Neural cell (in vitro differentiated cells): ENCODE data around the gene FURIN. TPM values are rescaled to one million over a fixed set of nuclear protein-coding genes. Genes with fewer than 3 reads are reported as not detected.

Source experiments
- H2AFZ ChIP-seq: fragments of 200-600, 300-800 bp; sonication (generic), shearing (Covaris generic); 2 replicates; pipeline ENCODE4 v1.6.0; 2014; ENCODE audit warnings: low read depth, mild to moderate bottlenecking, antibody characterized with exemption, low read length, moderate library complexity
- H3F3A ChIP-seq: fragments of 200-600 bp; shearing (Covaris generic); 2 replicates; pipeline ENCODE4 v1.6.1; 2016; ENCODE audit warnings: mild to moderate bottlenecking, moderate library complexity, mixed read lengths, antibody characterized with exemption, low read length; ENCODE audit not compliant: insufficient read depth, poor library complexity, severe bottlenecking
- H3K27ac ChIP-seq: fragments of 200-600, 300-800 bp; sonication (generic), shearing (Covaris generic); 2 replicates; pipeline ENCODE4 v1.5.1; 2014; ENCODE audit warnings: mild to moderate bottlenecking, low read length, moderate library complexity
- H3K27me3 ChIP-seq: fragments of 300-800, 200-600 bp; sonication (generic), shearing (Covaris generic); 2 replicates; pipeline ENCODE4 v1.6.0; 2014; ENCODE audit warnings: mild to moderate bottlenecking, low read depth, low read length, moderate library complexity; ENCODE audit not compliant: insufficient read depth
- H3K36me3 ChIP-seq: fragments of 300-800, 200-600 bp; sonication (generic), shearing (Covaris generic); 2 replicates; pipeline ENCODE4 v1.5.1; 2014; ENCODE audit warnings: mild to moderate bottlenecking, antibody characterized with exemption, low read length, moderate library complexity; ENCODE audit not compliant: insufficient read depth
- H3K4me2 ChIP-seq: fragments of 300-800, 200-600 bp; sonication (generic), shearing (Covaris generic); 2 replicates; pipeline ENCODE4 v1.6.0; 2014; ENCODE audit warnings: mild to moderate bottlenecking, low read length
- H3K4me3 ChIP-seq: fragments of 300-800, 200-600 bp; sonication (generic), shearing (Covaris generic); 2 replicates; pipeline ENCODE4 v1.5.1; 2014; ENCODE audit warnings: mild to moderate bottlenecking, low read length, moderate library complexity
- H3K79me2 ChIP-seq: fragments of 200-600 bp; shearing (Covaris generic); replicated peaks from 2 replicates; pipeline ENCODE4 v1.6.0; 2014; ENCODE audit warnings: mild to moderate bottlenecking, low read length, moderate library complexity; ENCODE audit not compliant: insufficient read depth
- H3K9ac ChIP-seq: fragments of 300-800, 200-600 bp; sonication (generic), shearing (Covaris generic); 2 replicates; pipeline ENCODE4 v1.6.1; 2016; ENCODE audit warnings: mild to moderate bottlenecking, low read length, mixed read lengths
- H3K9me2 ChIP-seq: fragments of 200-600 bp; shearing (Covaris generic); 2 replicates; pipeline ENCODE4 v1.6.1; 2016; ENCODE audit warnings: mild to moderate bottlenecking, low read length, mixed read lengths; ENCODE audit not compliant: insufficient read depth
- H3K9me3 ChIP-seq: fragments of 200-600, 300-800 bp; sonication (generic), shearing (Covaris generic); 2 replicates; pipeline ENCODE4 v1.6.1; 2016; ENCODE audit warnings: mild to moderate bottlenecking, mixed run types, low read length, moderate library complexity, mixed read lengths
- H4K20me1 ChIP-seq: fragments of 200-600 bp; shearing (Covaris generic); 2 replicates; pipeline ENCODE4 v1.6.1; 2016; ENCODE audit warnings: mild to moderate bottlenecking, mixed run types; ENCODE audit not compliant: insufficient read depth
- EP300 ChIP-seq: fragments of 450-650 bp; conservative IDR thresholded peaks from 2 replicates; pipeline ENCODE4 v1.6.1; 2014; ENCODE audit warnings: antibody characterized with exemption, mild to moderate bottlenecking, moderate library complexity; ENCODE audit not compliant: poor library complexity, severe bottlenecking
- EZH2 ChIP-seq: fragments of 200-600, 300-800 bp; shearing (Covaris generic), sonication (generic); IDR thresholded peaks from 2 replicates; pipeline ENCODE4 v1.6.1; 2014; ENCODE audit warnings: antibody characterized with exemption, low read length, borderline replicate concordance, mild to moderate bottlenecking; ENCODE audit not compliant: insufficient read depth, poor library complexity, severe bottlenecking
- MXI1 ChIP-seq: fragments of 450-650 bp; conservative IDR thresholded peaks from 2 replicates; pipeline ENCODE4 v1.6.1; 2014; ENCODE audit warnings: antibody characterized with exemption, mild to moderate bottlenecking; ENCODE audit not compliant: poor library complexity, severe bottlenecking
- POLR2AphosphoS5 ChIP-seq: IDR thresholded peaks from 2 replicates; pipeline ENCODE4 v1.6.1; 2012
- RAD21 ChIP-seq: fragments of 450-650 bp; conservative IDR thresholded peaks from 2 replicates; pipeline ENCODE4 v1.6.1; 2014; ENCODE audit warnings: antibody characterized with exemption, mild to moderate bottlenecking, moderate library complexity
- SMC3 ChIP-seq: fragments of 450-650 bp; conservative IDR thresholded peaks from 2 replicates; pipeline ENCODE4 v1.6.1; 2014; ENCODE audit warnings: antibody characterized with exemption, mild to moderate bottlenecking, moderate library complexity; ENCODE audit not compliant: poor library complexity
- TAF1 ChIP-seq: IDR thresholded peaks from 2 replicates; pipeline ENCODE4 v1.6.1; 2012; ENCODE audit warnings: low read depth
- polyA plus RNA-seq: library from polyadenylated mRNA; depleted of rRNA; stranded (reverse); fragments of >200 nt; gene quantifications from 2 replicates; pipeline ENCODE4 v1.2.3, GENCODE V29; 2014
- TF ChIP-seq, protein P1 (sequence below): IDR thresholded peaks from 2 replicates; pipeline ENCODE4 v1.6.1; 2012; ENCODE audit warnings: borderline replicate concordance
- TF ChIP-seq, protein P2 (sequence below): fragments of 450-650 bp; IDR thresholded peaks from 2 replicates; pipeline ENCODE4 v1.5.1; 2014; ENCODE audit warnings: antibody characterized with exemption, mild to moderate bottlenecking, moderate library complexity; ENCODE audit not compliant: poor library complexity, severe bottlenecking

The FURIN gene
- polyA plus RNA-seq, 1 donor from 2014 or later: 4.3 TPM

DNA sequence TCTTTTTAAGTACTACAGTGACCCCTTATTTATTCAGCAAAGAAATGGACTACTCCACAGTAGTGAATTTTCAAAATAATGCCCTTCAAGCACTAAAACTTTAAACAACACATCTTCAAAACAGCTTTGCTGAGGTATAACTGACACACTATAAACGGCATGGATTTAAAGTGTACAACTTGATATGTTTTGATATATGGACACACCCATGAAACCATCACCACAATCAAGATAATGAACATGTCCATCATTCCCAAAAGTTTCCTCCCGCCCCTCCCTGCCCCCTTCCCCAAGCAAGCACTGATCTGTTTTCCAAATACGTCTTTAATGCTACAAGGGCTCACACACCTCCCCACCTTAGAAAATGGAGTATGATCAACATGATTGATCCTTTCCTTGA lies 1.6 kb upstream of the FURIN start:
- TF ChIP-seq, protein P1, sequence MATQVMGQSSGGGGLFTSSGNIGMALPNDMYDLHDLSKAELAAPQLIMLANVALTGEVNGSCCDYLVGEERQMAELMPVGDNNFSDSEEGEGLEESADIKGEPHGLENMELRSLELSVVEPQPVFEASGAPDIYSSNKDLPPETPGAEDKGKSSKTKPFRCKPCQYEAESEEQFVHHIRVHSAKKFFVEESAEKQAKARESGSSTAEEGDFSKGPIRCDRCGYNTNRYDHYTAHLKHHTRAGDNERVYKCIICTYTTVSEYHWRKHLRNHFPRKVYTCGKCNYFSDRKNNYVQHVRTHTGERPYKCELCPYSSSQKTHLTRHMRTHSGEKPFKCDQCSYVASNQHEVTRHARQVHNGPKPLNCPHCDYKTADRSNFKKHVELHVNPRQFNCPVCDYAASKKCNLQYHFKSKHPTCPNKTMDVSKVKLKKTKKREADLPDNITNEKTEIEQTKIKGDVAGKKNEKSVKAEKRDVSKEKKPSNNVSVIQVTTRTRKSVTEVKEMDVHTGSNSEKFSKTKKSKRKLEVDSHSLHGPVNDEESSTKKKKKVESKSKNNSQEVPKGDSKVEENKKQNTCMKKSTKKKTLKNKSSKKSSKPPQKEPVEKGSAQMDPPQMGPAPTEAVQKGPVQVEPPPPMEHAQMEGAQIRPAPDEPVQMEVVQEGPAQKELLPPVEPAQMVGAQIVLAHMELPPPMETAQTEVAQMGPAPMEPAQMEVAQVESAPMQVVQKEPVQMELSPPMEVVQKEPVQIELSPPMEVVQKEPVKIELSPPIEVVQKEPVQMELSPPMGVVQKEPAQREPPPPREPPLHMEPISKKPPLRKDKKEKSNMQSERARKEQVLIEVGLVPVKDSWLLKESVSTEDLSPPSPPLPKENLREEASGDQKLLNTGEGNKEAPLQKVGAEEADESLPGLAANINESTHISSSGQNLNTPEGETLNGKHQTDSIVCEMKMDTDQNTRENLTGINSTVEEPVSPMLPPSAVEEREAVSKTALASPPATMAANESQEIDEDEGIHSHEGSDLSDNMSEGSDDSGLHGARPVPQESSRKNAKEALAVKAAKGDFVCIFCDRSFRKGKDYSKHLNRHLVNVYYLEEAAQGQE: no peak
- TF ChIP-seq TAF1 (no peak), EZH2 (no peak)
- no peak overlapping the region for H3K9ac ChIP-seq
- H3K27ac ChIP-seq: no peak overlapping the region
- H4K20me1 ChIP-seq: no peaks in the 10 kb centered on the region
- no peak overlapping the region for H3K4me3 ChIP-seq
- H3K9me3 ChIP-seq: no peaks in the 10 kb centered on the region
- no peaks in the 10 kb centered on the region for H3K9me2 ChIP-seq
- no peaks in the 10 kb centered on the region for H3K36me3 ChIP-seq
- no peaks in the 10 kb centered on the region for H3F3A ChIP-seq
- no peaks in the 10 kb centered on the region for H3K27me3 ChIP-seq
- H2AFZ ChIP-seq: no peak overlapping the region
- H3K4me2 ChIP-seq: no peak overlapping the region
- no peaks in the 10 kb centered on the region for H3K79me2 ChIP-seq

DNA sequence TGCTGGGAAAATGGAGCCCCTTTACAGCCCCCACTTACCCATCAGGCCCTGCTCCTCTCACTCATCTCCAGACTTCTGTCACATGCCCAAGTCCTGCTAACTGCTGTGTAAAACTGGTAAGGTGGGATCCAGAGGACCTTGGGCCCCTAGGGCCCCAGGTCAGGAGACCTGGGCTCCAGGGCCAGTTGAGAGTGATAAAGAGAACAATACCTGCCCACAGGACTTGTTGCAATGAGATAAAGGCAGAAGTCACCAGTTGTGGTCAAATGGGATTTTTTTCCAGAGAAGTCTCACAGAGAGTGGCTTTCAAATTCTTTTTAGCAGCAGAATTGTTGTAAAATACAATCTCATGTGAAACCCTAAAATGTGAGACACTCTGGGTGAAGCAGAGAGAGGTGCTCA lies 753 bp downstream of the FURIN start:
- no peak overlapping the region for H3K27ac ChIP-seq
- H3K9ac ChIP-seq: no peak overlapping the region
- no peak overlapping the region for H3K4me2 ChIP-seq

DNA sequence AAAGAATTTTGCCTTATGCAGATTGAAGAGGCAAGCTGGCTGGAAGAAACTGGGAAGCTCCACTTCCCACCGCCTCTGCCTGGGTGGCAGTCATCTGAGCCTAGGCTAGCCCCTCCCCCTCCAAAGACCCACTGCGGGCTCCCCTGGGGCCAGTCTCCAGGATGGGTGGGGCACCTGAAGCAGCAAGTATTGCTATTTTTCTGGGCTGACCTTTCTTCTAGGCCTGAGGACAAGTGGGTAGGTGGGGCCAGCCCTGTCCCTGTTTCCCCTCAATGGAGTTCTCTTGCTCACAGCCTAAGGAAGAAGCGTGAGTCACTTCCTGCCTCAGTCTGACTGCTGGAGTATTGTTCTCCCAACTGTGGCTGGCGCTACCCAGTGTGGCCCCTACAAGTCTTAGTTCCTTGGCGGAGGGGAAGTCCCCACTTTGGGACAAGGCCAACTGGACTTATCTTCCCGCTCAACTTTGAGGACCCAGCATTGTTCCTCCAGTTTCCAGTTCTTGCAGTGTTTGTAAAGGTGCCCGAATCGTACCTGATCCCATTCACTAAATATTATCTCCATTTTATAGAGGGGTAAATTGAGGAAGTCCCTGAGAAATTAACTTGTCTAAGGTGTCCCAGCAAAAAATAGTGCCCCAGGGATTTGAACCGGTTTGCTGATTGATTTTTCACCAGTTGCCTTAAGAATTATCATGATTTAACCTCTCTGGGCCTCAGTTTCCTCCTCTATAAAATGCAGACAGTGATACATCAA lies 1.4 kb downstream of the FURIN start:
- H3K9me2 ChIP-seq: no peaks in the 10 kb centered on the region
- no peaks in the 10 kb centered on the region for H3K36me3 ChIP-seq
- no peak overlapping the region for H3K4me3 ChIP-seq
- H2AFZ ChIP-seq: no peak overlapping the region
- H3K79me2 ChIP-seq: peaks cover 9% of the 10 kb centered on the region
- H3K9ac ChIP-seq: no peak overlapping the region
- no peaks in the 10 kb centered on the region for H4K20me1 ChIP-seq
- H3K9me3 ChIP-seq: no peaks in the 10 kb centered on the region
- TF ChIP-seq, protein P1: no peak
- TF ChIP-seq POLR2AphosphoS5 (no peak), EZH2 (no peak), TAF1 (no peak), RAD21 (no peak), SMC3 (no peak), EP300 (no peak), MXI1 (no peak)
- TF ChIP-seq, protein P2, sequence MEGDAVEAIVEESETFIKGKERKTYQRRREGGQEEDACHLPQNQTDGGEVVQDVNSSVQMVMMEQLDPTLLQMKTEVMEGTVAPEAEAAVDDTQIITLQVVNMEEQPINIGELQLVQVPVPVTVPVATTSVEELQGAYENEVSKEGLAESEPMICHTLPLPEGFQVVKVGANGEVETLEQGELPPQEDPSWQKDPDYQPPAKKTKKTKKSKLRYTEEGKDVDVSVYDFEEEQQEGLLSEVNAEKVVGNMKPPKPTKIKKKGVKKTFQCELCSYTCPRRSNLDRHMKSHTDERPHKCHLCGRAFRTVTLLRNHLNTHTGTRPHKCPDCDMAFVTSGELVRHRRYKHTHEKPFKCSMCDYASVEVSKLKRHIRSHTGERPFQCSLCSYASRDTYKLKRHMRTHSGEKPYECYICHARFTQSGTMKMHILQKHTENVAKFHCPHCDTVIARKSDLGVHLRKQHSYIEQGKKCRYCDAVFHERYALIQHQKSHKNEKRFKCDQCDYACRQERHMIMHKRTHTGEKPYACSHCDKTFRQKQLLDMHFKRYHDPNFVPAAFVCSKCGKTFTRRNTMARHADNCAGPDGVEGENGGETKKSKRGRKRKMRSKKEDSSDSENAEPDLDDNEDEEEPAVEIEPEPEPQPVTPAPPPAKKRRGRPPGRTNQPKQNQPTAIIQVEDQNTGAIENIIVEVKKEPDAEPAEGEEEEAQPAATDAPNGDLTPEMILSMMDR: no peak
- H3F3A ChIP-seq: no peaks in the 10 kb centered on the region
- no peaks in the 10 kb centered on the region for H3K27me3 ChIP-seq
- no peak overlapping the region for H3K4me2 ChIP-seq
- no peak overlapping the region for H3K27ac ChIP-seq

More for the DNA sequence above, 753 bp downstream of the FURIN start:
- Histone ChIP-seq H4K20me1 (no peaks in the 10 kb centered on the region), H3K9me3 (no peaks in the 10 kb centered on the region), H2AFZ (no peak overlapping the region), H3K9me2 (no peaks in the 10 kb centered on the region), H3K36me3 (no peaks in the 10 kb centered on the region), H3K4me3 (no peak overlapping the region), H3K27me3 (no peaks in the 10 kb centered on the region), H3F3A (no peaks in the 10 kb centered on the region), H3K79me2 (peaks cover 9% of the 10 kb centered on the region)
- no peak for TF ChIP-seq TAF1
- TF ChIP-seq RAD21: no peak
- no peak for TF ChIP-seq EZH2
